Measurements from ENCODE around the gene USP30.
A peak's percentile ranks its signal among the peaks of the same experiment; 100 is the strongest.

Gene USP30

GRCh38 chr12:109052414-109053323 is at the start of gene USP30:
Gene USP30, plus strand, starts transcription at chr12:109052576. Its CDS starts 103 bp downstream, at chr12:109052679.
- peak; percentile 69 for DNase-seq (ENCODE audit: extremely low read depth, low read depth)
- no peak for TF ChIP-seq CTCF (IDR thresholded peaks at IDR 0.05; ENCODE audit: low read depth, low read length)

- DNase-seq (ENCODE audit: extremely low read depth, low read depth): no peak
- no peak for TF ChIP-seq CTCF (IDR thresholded peaks at IDR 0.05; ENCODE audit: low read depth, low read length)
Measured at GRCh38 chr12:109004017-109004416, 48.4 kb upstream of the USP30 start.

- DNase-seq (ENCODE audit: extremely low read depth, low read depth): no peak
- TF ChIP-seq CTCF (IDR thresholded peaks at IDR 0.05; ENCODE audit: low read depth, low read length): no peak
Measured at GRCh38 chr12:109009766-109010165, 42.6 kb upstream of the USP30 start.

GRCh38 chr12:109010259-109010658 is 42.1 kb upstream of the USP30 start:
- DNase-seq (ENCODE audit: extremely low read depth, low read depth): no peak
- no peak for TF ChIP-seq CTCF (IDR thresholded peaks at IDR 0.05; ENCODE audit: low read depth, low read length)

GRCh38 chr12:109014984-109015765 is 37.2 kb upstream of the USP30 start:
- TF ChIP-seq CTCF (IDR thresholded peaks at IDR 0.05; ENCODE audit: low read depth, low read length): no peak
- no peak for DNase-seq (ENCODE audit: extremely low read depth, low read depth)

GRCh38 chr12:109016016-109016415 is 36.4 kb upstream of the USP30 start:
- DNase-seq (ENCODE audit: extremely low read depth, low read depth): no peak
- no peak for TF ChIP-seq CTCF (IDR thresholded peaks at IDR 0.05; ENCODE audit: low read depth, low read length)

GRCh38 chr12:109016978-109017377 is 35.4 kb upstream of the USP30 start:
- no peak for TF ChIP-seq CTCF (IDR thresholded peaks at IDR 0.05; ENCODE audit: low read depth, low read length)

More at GRCh38 chr12:109016978-109017377, 35.4 kb upstream of the USP30 start:
- DNase-seq (ENCODE audit: extremely low read depth, low read depth): no peak
